Testis (tissue), 3 donors: ENCODE results near the gene TMED5. TPM values are rescaled to one million over a fixed set of nuclear protein-coding genes. Genes with fewer than 3 reads are reported as not detected.

Experiments
- DNase-seq: peaks from one replicate; pipeline ENCODE4 v3.0.0-alpha.2; 2019
- H3K27ac ChIP-seq, 2 donors: fragments of 200-600 bp; sonication (generic); one replicate each; pipeline ENCODE4 v1.5.1; 2019
- H3K27me3 ChIP-seq: fragments of 200-600 bp; sonication (generic); one replicate; pipeline ENCODE4 v1.5.1; 2019
- H3K36me3 ChIP-seq: fragments of 200-600 bp; sonication (generic); one replicate; pipeline ENCODE4 v1.5.1; 2017; ENCODE audit warnings: low read depth; ENCODE audit errors: missing control alignments
- H3K4me1 ChIP-seq: fragments of 200-600 bp; sonication (generic); one replicate; pipeline ENCODE4 v1.5.1; 2019
- H3K4me3 ChIP-seq, 2 donors: fragments of 200-600 bp; sonication (generic); one replicate each; pipeline ENCODE4 v1.5.1; 2017 to 2019
- H3K9me3 ChIP-seq: fragments of 200-600 bp; sonication (generic); one replicate; pipeline ENCODE4 v1.5.1; 2017
- POLR2A ChIP-seq: fragments of 450-650 bp; IDR thresholded peaks from one replicate; pipeline ENCODE4 v1.6.1; 2017; ENCODE audit warnings: antibody characterized with exemption, mild to moderate bottlenecking, moderate library complexity
- WGBS, 2 donors: methylation state at CpG; one replicate each; pipeline ENCODE4 v1.1.5; 2018; 5-methylcytosine and 5-hydroxymethylcytosine counted together
- intact Hi-C: fragments of 100-400 bp; cut with DNase I; formaldehyde crosslinking; loops from one replicate; pipeline ENCODE4 v1.15.1; 2023; ENCODE audit warnings: low total_unique reads
- polyA plus RNA-seq: library from polyadenylated mRNA; stranded (reverse); fragments of 350-450 nt; fragmentation: Illumina TruSeq; extraction: RNeasy Lipid Tissue Mini Kit (QIAGEN cat#74804); gene quantifications from one replicate; pipeline ENCODE4 v1.2.3, GENCODE V29; 2014; ENCODE audit warnings: low read depth, low replicate concordance; ENCODE audit not compliant: insufficient read depth
- total RNA-seq, 2 donors: library from RNA; depleted of rRNA; stranded (reverse); fragments of >200 nt; gene quantifications; one replicate each; pipeline ENCODE4 v1.2.3, GENCODE V29; 2016
- TF ChIP-seq, protein P1 (sequence below), 3 experiments: fragments of 450-650 bp in 2 of 3; fragments of 200-600 bp in 1 of 3; sonication (generic) in 1 of 3; IDR thresholded peaks; one replicate each; pipeline ENCODE4 v1.5.1; 2016 to 2019; ENCODE audit warnings: antibody characterized with exemption in 3 of 3, mild to moderate bottlenecking in 2 of 3, moderate library complexity in 1 of 3

The TMED5 gene
- total and polyA plus RNA-seq, 3 donors from 2014 or later = 39.2 to 50.0 (median 48.1) TPM

DNA sequence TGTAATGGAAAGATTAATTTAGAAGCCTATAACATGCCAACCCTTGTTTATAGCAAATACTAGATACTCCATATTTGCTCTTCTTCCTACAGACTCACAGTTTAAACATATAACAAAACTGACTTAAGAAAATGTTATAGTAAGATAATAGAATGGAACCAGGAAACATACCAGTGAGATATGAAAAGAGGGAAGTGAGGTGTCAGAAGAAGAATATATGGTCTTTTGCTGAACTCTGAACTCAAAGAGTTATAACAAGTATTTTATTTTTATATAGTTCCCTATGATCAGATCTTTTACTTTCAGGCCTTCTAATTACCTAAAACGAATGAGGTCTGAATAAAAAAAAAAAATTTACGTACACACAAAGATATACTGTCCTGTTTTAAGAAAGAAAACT is 20.9 kb downstream of the TMED5 start:
- TF ChIP-seq, protein P1, sequence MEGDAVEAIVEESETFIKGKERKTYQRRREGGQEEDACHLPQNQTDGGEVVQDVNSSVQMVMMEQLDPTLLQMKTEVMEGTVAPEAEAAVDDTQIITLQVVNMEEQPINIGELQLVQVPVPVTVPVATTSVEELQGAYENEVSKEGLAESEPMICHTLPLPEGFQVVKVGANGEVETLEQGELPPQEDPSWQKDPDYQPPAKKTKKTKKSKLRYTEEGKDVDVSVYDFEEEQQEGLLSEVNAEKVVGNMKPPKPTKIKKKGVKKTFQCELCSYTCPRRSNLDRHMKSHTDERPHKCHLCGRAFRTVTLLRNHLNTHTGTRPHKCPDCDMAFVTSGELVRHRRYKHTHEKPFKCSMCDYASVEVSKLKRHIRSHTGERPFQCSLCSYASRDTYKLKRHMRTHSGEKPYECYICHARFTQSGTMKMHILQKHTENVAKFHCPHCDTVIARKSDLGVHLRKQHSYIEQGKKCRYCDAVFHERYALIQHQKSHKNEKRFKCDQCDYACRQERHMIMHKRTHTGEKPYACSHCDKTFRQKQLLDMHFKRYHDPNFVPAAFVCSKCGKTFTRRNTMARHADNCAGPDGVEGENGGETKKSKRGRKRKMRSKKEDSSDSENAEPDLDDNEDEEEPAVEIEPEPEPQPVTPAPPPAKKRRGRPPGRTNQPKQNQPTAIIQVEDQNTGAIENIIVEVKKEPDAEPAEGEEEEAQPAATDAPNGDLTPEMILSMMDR (IDR thresholded peaks at IDR 0.05) = no peak
- TF ChIP-seq POLR2A = no peak
- no peak for DNase-seq
- no peaks in the 10 kb centered on the region for H3K9me3 ChIP-seq
- no peak overlapping the region for H3K27ac ChIP-seq
- H3K4me3 ChIP-seq = no peak overlapping the region
- intact Hi-C loops = no loop called here
- no peaks in the 10 kb centered on the region for H3K4me1 ChIP-seq
- H3K27me3 ChIP-seq = no peaks in the 10 kb centered on the region
- no peaks in the 10 kb centered on the region for H3K36me3 ChIP-seq
- 70 to 77% methylated on average over 2 of the region's 2 CpGs for WGBS, 2 donors

DNA sequence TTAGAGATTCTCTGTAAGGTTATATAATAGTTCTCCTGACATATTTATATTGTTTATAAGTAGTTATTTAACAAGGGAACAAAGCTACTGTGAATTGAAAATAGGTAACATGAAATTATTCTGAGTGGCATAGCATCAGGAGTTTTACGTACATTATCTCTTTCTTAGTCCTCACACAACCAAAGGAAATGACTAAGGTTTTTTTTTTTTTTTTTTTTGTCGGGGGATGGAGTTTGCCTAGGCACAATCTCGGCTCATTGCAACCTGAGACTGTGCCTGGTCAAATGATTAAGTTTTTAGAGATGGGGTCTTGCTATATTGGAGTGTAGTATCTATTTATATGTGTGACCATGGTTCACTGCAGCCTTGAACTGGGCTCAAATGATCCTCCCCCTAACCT is 24.9 kb downstream of the TMED5 start:
- Histone ChIP-seq H3K4me3 (no peak overlapping the region), H3K4me1 (no peaks in the 10 kb centered on the region), H3K36me3 (no peaks in the 10 kb centered on the region), H3K9me3 (no peaks in the 10 kb centered on the region), H3K27ac (no peak overlapping the region), H3K27me3 (no peaks in the 10 kb centered on the region)
- 73 to 81% methylated on average over 3 of the region's 3 CpGs for WGBS, 2 donors
- intact Hi-C loops = no loop called here
- TF ChIP-seq, protein P1 (IDR thresholded peaks at IDR 0.05) = no peak
- no peak for TF ChIP-seq POLR2A
- DNase-seq = no peak

DNA sequence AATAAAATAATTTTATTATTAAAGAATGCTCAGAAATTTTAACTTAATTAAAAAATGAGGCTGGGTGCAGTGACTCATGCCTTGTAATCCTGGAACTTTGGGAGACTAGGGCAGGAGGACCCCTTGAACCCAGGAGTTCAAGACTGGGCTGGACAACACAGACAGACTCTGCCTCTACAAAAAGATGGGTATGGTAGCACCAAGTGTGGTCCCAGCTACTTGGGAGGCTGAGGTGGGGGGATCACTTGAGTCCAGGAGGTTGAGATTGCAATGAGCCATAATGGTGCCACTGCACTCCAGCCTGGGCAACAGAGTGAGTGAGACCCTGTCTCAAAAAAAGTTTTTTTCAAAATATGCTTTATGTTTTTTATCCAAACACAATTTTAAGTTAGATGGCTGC is 25.3 kb downstream of the TMED5 start:
- TF ChIP-seq, protein P1 (IDR thresholded peaks at IDR 0.05) = no peak
- TF ChIP-seq POLR2A = no peak
- DNase-seq = no peak
- Histone ChIP-seq H3K36me3 (no peaks in the 10 kb centered on the region), H3K4me3 (no peak overlapping the region), H3K4me1 (no peaks in the 10 kb centered on the region), H3K9me3 (no peaks in the 10 kb centered on the region), H3K27me3 (no peaks in the 10 kb centered on the region), H3K27ac (no peak overlapping the region)
- intact Hi-C loops = no loop called here

DNA sequence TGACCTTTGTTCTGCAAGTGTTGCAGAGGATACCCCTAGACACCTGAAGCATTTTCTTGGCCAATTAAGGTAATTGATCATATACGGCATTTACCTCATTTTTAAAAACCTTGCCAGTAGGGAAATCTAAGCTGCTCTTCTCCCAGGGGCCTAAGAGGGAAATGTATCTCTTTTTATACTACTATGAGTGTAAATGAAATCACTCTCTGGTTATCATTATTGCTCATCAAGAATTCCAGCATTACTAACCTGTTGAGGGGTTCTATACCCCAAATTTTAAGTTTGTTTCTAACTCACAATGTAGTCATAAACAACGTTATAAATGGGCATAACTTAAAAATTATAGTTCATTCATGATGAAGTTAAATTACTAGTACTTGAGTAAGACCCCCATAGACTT is 27.4 kb downstream of the TMED5 start:
- no peak for TF ChIP-seq POLR2A
- TF ChIP-seq, protein P1 (IDR thresholded peaks at IDR 0.05) = no peak
- 84 to 92% methylated on average over 2 of the region's 2 CpGs for WGBS, 2 donors
- intact Hi-C loops = no loop called here

DNA sequence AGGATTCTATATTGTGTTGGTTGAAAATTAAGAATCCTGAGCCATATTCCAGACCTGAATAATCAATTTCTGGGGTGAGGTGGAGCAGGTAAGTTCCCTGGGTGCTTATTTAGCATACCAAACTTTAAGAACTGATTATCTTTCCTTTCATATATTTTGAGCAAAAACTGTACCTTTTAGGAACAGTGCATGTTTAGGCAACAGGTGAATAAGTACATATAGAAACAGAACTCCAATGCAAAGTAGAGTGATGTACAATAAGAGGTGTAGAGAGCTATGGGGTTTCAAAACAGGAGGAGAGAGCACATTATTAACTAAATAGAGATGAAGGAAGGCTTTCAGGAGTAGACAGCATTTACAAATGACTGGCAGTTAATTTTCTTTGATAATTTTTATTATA is 28.7 kb downstream of the TMED5 start:
- Histone ChIP-seq H3K27ac (no peak overlapping the region), H3K27me3 (no peaks in the 10 kb centered on the region), H3K9me3 (no peaks in the 10 kb centered on the region), H3K4me1 (no peaks in the 10 kb centered on the region), H3K36me3 (no peaks in the 10 kb centered on the region), H3K4me3 (no peak overlapping the region)
- no peak for TF ChIP-seq POLR2A
- intact Hi-C loops = no loop called here
- no peak for DNase-seq

More for the DNA sequence above, 27.4 kb downstream of the TMED5 start:
- H3K4me1 ChIP-seq = no peaks in the 10 kb centered on the region
- no peak for DNase-seq
- no peaks in the 10 kb centered on the region for H3K36me3 ChIP-seq
- H3K27me3 ChIP-seq = no peaks in the 10 kb centered on the region
- no peak overlapping the region for H3K27ac ChIP-seq
- no peak overlapping the region for H3K4me3 ChIP-seq
- no peaks in the 10 kb centered on the region for H3K9me3 ChIP-seq
